HG02623 (cell line): ENCODE measurements around the gene FNIP2.
"Not testable (repeated sequence)": the region's sequence is repeated elsewhere in the genome, so short reads cannot be mapped to it uniquely, and the experiment has no call there.

Experiments used
- ATAC-seq: cut with Tn5 transposase; IDR thresholded peaks from one replicate; pipeline ENCODE4 v1.9.1; 2021; ENCODE audit warnings: moderate library complexity; ENCODE audit not compliant: unreplicated experiment

The FNIP2 gene

GRCh38 chr4:158903079-158903456, 134.2 kb downstream of the FNIP2 start:
- no peak for ATAC-seq

- no peak for ATAC-seq
Measured at GRCh38 chr4:158903472-158904043, 134.7 kb downstream of the FNIP2 start.

- no peak for ATAC-seq
Measured at GRCh38 chr4:158904815-158905214, 136.0 kb downstream of the FNIP2 start.

- ATAC-seq, result peak; percentile 88
Measured at GRCh38 chr4:158906073-158906472, 137.2 kb downstream of the FNIP2 start.

GRCh38 chr4:158912390-158912789, 143.6 kb downstream of the FNIP2 start:
- ATAC-seq, result no peak

GRCh38 chr4:158912806-158913205, 144.0 kb downstream of the FNIP2 start:
- ATAC-seq, result no peak

GRCh38 chr4:158913766-158914165, 144.9 kb downstream of the FNIP2 start:
- ATAC-seq, result no peak

- ATAC-seq, result no peak
Measured at GRCh38 chr4:158914218-158914617, 145.4 kb downstream of the FNIP2 start.

- ATAC-seq, result no peak
Measured at GRCh38 chr4:158915683-158916241, 146.9 kb downstream of the FNIP2 start.

- ATAC-seq, result not testable (repeated sequence)
Measured at GRCh38 chr4:158920452-158920996, 151.7 kb downstream of the FNIP2 start.

- not testable (repeated sequence) for ATAC-seq
Measured at GRCh38 chr4:158927774-158928173, 158.9 kb downstream of the FNIP2 start.

- ATAC-seq, result no peak
Measured at GRCh38 chr4:158929939-158930638, 161.3 kb downstream of the FNIP2 start.

GRCh38 chr4:158930639-158930972, 161.8 kb downstream of the FNIP2 start:
- no peak for ATAC-seq

- no peak for ATAC-seq
Measured at GRCh38 chr4:158933236-158933635, 164.4 kb downstream of the FNIP2 start.

- no peak for ATAC-seq
Measured at GRCh38 chr4:158934996-158935669, 166.3 kb downstream of the FNIP2 start.

GRCh38 chr4:158936238-158936637, 167.4 kb downstream of the FNIP2 start:
- ATAC-seq, result no peak

GRCh38 chr4:158938220-158939044, 169.6 kb downstream of the FNIP2 start:
- no peak for ATAC-seq

GRCh38 chr4:158940271-158940670, 171.4 kb downstream of the FNIP2 start:
- ATAC-seq, result no peak

GRCh38 chr4:158941321-158941720, 172.5 kb downstream of the FNIP2 start:
- no peak for ATAC-seq

- ATAC-seq, result no peak
Measured at GRCh38 chr4:158941895-158942294, 173.1 kb downstream of the FNIP2 start.
